NCI-H2107 (cell line): ENCODE data around the gene NTNG1.

ENCODE experiments used
- DNase-seq: peaks from one replicate; lab custom pipeline; 2025; lab: John Stamatoyannopoulos, UW

Gene NTNG1

DNA sequence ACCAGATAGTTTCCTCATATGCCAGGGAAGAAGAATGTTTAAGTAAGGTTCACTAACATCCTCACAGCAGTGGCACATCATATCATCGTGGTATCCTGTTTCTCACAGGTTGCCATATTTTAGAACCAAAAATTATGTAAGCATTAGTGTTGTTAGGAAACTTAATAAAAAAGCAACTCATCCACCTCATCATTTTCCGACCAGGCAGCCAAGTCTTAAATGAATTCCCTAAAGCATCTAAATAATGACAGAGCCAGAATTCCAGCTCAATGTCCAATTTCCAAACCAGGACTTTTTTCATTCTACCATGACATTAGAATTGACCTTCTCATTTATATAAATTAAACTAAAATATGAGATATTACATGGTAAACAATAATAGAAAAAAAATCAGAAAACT lies 272.7 kb downstream of the NTNG1 start:
- no peak for DNase-seq

DNA sequence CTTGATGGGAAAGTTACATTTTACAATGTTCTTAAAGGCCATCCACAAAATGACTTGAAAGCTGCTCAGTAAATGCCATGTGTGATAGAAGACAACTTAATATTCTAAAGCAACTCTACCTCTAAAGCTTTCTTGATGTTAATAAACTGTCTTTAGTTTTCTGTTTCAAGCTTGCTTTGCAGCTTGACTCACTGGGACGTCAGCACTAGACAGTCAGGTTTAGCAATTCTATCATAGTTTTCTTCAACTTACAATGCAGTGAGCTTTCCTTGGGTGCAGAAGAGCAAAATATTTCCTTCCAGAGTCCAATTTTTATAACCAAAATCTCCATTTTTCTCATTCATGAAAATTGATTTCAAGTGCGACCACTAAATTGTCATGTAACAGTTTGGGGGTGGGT lies 273.1 kb downstream of the NTNG1 start:
- DNase-seq, result no peak

DNA sequence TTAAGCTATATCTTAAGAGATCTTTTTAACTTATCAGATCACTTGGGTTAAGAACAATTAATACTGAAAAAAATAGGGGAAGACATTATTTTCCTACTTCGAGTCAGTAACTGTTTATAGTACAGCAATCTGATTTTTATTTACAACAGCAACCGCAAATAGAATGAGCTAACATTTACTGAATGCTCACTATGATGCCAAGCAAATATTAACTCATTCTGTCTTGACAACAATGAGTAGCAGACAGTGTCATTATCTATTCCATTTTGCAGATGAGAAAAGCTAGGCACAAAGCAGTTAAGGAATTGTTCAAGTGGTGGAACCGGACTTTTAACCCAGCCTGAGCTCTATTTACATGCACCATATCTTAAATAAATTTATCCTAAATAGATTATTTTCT lies 273.7 kb downstream of the NTNG1 start:
- DNase-seq, result no peak

DNA sequence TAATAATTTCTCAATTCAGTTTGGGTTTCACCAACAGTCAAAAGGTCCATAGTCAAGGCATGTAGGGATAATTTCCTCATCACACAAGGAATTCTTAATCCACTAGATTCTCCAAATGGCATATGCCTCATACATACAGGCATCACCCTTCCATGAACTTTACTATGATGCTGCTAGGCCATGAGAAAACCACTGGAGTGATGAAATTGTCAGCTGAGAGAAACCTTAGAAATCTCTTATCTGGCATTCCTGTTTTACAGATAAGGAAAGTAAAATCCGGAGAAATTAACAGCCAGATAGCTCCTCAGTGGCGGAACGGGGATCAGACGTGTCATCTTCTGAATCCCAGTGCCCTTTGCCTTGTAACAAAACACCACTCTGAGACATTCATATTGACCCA lies 274.4 kb downstream of the NTNG1 start:
- DNase-seq, result no peak

DNA sequence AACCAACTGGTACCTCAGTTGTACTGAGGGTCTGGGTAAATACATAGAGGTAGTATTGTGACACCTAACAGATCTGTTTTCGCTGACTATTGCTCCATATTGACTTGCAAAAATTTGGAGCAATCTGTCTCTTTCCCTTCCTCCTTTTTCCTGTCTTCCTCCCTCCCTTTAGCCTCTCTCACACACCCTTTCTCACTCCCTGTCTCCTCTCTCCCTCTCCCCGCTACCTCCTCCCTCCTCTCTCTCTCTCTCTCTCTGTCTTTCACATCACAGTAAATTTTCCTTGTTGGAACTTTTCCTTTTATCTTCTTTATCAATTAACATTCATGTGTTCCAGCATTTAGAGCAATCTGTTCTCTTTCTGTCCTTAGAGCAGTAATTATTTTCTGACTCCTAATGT lies 278.2 kb downstream of the NTNG1 start:
- no peak for DNase-seq

DNA sequence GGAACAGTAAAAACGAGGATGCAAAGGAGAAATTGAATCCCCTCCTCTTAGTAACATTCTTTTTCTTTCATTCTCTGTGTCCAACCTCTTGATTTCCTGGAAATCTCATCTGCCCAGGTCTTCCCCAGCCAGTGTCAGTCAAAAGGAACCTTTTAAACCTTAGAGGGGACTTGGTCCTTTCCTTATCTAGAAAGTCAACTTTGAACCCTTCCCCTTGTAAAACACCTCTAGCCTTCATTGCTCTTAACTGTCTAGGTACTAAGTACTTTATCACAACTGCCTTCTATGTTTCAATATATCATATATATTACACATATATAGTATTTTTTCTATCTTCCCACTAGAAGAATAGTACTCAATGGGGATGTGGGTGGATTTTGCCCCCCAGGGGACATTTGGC lies 282.1 kb downstream of the NTNG1 start:
- DNase-seq, result no peak

DNA sequence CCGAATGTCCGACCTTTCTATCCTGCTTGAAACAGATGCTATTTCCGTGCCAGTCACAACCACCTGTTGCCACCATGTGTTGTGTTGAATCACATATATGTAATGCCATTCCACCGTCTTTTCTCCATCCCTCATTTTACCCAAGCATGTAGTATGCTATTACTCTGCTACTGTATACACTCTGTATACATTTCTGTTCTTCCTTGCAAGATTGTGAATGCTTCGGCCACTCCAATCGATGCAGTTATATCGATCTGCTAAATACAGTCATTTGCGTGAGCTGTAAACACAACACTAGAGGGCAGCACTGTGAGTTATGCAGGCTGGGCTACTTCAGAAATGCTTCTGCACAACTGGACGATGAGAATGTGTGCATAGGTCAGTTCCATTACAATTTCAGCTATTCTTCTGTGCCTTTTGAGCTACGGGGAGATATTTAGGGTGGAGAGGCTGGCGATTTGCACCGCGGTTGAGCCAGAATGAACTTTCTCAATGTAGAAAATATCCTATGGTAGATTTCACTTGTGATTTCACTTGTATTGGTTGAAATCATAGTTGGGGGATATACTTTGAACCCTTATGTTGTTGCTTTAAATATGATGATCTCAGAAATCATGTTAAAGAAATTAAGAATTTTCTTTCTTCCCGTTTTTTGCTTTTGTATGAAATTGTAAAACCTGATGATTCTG lies 289.8 kb downstream of the NTNG1 start:
- DNase-seq, result peak; percentile 10

DNA sequence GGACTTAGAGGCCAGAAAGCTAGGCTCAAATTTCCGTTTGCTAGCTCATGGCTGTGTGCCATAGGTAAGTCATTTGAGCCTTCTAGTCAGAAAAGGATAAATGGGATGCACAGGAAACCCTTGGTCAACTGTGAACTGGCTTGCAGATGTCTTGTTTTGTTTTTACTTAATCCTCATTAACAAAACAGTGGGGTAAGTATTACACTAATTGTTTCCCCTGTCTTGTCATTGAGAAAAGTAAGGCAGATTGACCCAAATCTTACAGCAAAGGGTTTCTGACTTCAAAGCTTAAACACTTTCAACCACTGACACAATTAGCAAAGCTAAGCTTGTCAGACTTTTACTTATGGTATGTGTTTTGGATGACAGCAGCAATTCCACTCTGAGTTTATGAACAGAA lies 291.3 kb downstream of the NTNG1 start:
- DNase-seq, result no peak

DNA sequence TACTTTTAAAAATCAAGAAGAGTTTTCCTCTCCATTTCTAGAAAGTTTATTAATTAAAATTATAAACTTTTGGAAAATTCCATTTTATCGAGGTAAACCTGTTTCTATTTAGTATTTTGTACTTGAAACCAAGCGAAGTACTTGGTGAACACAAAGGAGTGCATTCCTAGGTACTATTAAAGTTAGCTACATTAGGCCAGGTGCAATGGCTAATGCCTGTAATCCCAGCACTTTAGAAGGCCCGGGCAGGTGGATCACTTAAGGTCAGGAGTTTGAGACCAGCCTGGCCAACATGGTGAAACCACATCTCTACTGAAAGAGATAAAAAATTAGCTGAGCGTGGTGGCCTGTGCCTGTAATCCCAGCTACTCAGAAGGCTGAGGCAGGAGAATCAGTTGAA lies 292.2 kb downstream of the NTNG1 start:
- DNase-seq, result no peak

DNA sequence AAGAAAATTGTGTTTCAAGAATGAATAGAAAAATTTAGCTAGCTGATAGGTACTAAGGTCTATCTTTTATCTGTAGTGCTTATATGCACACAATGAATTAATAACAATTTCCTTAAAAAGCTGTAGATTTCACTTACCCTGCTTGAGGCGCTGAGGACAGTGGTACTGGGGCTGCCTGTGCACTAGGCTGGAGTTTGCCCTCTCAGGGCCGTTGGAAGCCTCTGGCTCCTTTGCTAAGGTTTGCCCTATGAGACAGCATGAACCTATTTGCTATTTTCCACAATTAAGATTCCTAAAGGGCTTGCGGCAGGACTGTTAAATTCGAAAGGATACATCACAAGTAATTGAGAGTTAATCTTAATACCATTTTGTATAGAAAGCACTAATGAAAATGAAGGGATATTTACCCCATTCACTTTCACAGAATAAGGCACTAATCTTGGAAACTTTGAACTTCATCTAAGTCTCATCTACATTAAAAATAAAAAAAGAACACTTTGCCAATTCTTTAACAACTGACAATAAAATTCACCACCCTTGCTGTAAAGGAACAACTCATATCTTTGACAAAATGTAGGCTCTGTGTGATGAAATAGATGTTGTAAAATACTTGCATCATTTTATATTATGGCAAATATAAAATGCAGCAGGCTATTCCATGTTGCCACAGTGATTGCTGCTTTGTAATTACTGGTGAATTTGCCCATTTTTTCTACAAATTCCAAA lies 293.0 kb downstream of the NTNG1 start:
- DNase-seq, result no peak

DNA sequence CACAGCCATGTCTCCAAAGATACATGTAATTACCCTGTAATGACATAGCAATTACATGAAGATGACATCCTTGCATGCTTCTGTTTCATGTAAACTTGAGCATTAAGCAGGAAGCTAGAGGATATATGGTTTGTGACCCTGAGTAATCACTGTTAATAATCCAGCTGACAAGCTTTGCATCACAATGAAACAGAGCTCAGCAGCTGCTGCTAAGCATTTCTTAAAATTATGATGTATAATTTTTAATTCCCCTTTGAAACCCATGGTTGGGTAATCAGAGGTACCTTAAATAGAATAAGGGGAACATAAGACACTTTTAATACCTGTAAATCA lies 293.5 kb downstream of the NTNG1 start:
- no peak for DNase-seq

DNA sequence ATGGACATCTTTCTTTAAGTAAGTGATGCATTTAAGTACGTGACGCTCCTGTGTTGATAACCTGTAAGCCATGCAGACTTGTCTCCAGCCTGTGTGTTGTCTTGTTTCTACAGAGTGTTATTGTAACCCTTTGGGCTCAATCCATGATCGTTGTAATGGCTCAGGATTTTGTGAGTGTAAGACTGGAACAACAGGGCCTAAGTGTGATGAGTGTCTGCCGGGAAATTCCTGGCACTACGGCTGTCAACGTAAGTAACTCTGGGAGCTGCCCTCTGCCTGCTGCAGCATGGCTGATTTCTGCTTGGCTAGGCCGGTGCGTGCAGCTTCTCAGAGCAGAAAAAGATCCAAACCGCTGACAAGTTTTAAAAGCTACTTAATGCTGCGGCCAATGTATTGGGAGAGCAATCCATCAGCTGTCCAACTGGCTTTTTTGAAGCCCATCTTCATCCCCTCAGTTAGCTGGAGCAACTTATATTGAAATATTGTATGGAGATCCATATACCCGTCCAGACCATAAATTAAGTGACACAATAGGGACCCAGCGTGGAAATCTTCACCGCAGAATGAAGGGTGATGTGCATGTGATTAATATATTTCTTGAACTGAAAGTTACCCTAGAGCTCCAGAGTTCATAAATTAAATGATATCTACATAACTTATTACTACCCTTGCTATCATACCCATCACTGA lies 295.9 kb downstream of the NTNG1 start:
- DNase-seq, result no peak

DNA sequence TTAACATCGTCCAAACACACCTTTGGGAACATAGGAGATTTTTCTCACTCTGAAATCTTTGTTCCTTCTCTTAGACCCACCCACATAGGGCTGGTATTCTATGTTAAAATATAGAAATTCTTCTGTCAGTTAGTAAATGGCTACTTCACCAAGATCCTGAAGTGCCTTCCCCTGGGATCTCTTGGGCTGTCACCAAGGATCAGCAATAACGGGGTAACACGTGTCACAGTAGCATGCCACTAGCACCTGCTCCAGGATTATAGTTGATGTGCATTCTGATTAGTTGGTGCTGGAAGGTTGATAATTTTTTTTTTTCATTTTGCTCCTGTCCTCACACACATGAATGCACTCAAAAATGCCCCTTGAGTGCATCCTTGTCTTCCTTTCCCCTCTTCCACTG lies 298.7 kb downstream of the NTNG1 start:
- no peak for DNase-seq

DNA sequence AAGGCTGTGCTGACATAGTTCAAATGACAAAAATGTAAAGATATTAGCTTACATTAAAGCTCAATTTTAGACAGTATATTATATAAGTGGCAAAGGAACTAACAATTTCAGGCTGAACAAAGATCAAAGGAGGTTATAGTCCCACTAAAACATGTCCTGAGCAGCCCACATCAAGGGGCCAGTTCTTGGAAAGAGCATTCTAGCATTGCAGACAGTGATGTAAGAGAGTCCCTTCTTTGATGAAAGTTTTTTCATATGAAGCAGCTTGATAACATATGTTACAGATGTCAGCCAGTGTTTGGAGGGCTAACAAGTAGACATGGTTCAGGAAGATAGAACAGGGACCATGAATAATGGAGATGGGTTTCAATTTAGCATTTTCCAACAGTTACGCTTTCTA lies 301.7 kb downstream of the NTNG1 start:
- DNase-seq, result no peak

DNA sequence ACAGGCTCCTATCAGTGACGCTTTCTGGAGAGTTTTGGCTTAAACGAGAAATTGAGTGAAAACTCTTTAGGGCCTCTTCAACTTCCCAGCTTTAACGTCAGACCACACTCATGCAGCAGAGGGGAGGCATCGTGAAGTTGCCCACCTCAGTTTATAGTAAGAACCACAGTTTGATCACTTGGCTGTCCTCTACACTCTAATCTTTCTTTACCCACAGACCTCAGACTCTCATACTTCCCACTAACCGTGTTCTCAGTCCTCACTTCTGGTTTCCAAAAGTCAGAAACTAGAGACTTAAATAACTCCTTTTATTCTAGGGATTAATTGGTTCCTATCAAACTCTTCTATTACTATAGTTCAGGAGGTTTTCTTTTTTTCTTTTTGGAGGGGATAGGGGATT lies 302.2 kb downstream of the NTNG1 start:
- no peak for DNase-seq

DNA sequence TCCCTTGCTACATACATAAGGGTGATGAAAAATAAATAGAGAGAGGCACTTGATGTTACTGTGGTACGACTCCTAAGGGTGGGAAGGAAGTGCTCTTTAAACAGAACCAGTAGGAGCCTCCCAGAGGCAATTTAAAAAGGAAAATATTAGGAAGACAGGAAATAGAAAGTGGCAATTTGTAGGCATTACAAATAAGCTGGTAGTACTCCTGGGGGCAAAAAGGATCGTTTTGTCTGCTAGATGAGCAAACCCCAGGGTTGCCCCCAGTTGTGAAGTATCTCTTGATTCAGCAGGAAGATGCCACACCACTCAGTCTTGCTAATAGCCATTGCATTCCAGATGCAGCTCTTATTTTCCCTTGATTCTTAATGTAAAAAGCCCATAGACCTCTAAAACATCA lies 303.0 kb downstream of the NTNG1 start:
- DNase-seq, result no peak

DNA sequence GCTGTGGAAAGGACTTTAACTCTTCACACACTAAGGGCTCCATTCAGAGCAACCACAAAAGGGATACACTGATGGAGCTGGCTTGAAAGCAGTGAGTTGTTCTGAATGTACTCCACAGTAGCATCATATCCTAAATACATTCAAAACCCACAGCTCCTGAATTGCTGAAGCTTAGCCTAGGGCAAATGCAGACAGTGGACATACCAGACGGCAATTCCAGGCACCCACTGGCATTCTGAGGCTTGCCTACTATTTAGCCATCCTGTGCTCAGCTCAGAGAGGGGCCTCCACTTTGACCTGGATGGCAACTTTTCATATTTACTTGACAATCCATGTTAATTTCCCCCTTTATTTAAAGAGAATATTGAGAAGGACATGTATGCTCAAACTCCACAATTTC lies 303.5 kb downstream of the NTNG1 start:
- DNase-seq, result no peak

DNA sequence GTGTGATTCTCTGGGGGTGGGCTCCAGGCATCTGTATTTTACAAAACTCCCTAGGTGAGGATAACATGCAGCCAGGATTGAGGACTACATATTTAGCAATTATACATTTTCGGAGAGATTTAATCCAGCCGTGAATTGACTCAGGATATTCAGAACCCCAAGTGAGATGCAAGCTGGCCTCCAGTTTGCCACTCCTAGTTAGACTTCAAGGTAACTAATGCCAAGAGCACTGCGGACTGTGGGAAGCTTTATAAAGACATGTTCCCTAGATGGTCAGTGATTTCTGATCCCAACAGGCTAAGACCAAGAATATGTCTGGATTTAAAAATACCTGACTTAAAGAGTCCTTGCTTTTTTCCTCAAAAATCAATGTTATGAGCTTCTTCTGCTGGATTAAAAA lies 308.5 kb downstream of the NTNG1 start:
- DNase-seq, result no peak

DNA sequence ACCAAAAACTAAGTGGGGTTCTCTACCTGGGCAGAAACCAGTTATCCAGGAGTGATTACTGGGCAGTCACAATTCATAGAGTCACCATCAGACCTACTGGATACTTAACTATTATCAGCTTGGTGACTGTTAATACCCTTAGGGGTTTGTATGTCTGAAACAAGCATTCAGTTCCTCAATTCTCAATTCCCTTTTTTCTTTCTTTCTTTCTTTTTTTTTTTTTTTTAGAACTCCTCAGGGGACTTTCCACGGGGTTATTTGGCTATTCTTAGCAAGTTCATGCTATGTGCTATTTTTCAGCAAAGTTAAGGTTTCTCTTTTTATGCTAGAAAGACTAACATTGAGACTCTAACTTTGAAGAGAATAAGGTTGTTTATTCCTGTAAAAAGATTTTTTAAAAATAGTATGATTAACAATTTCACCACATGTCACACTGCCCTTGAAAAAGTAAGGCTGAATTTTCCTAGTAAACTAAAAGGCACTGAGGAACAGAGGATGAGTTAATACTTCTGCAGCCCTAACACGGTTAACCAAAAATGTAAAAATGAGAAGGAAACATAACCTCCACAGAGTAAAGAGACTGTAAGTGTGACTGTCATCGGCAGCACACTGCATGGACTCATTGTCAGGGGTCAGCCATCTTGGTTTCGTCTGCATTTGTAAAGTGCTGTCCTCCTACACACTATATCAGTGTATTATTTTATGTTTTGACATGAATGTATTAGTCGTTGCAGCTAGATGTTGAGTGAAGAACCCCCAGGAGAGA lies 310.2 kb downstream of the NTNG1 start:
- DNase-seq, result no peak

DNA sequence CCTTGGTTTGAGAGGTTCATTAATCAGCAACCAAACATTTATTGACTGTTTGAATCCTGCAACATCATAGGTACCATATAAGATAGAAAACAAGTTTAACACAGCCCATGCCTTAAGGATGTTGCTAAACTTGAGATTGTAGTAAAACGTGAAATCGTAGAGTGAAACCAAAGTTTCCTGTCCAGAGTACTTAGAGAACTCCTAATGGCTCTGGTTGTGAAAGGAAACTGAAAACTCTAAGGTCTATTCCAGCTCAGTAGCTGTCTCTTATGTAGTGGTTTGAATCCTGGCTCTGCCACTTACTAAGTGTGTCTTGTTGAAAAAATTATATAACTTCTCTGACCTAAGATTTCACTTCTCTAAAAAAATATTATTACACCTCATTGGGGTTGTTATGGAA lies 310.9 kb downstream of the NTNG1 start:
- no peak for DNase-seq

DNA sequence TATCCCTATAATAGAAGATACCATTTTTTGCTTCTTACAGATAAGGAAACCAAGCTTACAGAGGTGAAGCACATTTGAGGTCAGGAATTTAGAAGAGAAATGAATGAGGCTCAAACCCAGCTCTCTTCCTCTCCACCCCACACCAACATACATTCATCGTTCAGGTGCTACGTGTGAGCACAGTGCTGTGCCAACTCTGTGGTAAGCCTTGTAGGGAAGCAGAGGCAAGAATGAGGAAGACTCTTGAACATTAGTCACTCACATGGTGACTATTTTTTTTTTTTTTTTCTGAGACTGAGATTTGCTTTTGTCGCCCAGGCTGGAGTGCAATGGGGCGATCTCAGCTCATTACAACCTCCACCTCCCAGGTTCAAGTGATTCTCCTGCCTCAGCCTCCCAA lies 314.0 kb downstream of the NTNG1 start:
- DNase-seq, result no peak

DNA sequence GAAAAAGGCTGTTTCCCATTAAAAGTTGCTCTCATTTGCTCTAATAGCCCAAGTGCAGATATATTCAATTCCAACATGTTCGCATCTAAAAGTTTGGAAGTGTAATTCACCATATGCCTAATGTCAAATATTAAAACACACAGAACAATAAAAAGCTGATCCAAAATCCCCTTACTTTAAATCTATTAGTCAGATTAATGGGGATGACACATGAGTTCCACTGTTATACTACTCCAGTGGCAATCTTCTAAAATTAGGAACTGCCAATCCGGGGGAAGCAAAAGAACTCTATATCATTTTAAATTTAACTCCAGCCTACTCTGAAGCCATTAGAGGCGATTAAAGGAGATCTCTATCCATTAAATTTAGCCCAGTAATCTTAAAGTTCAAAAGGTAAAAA lies 317.1 kb downstream of the NTNG1 start:
- no peak for DNase-seq
